Fibroblast of lung (primary cell): ENCODE measurements around the gene S1PR5. TPM values are rescaled to one million over a fixed set of nuclear protein-coding genes. Genes with fewer than 3 reads are reported as not detected.

Experiments
- DNase-seq, 2 donors: peaks; one replicate each; pipeline versions ENCODE4 v3.0.0 to v3.0.0-alpha.2; 2010; ENCODE audit warnings: low read depth in 2 of 2
- H2AFZ ChIP-seq: 2 replicates; pipeline ENCODE4 v1.5.1; 2012; ENCODE audit warnings: low read length, control low read depth, inconsistent platforms
- H3K27ac ChIP-seq: 2 replicates; pipeline ENCODE4 v1.5.1; 2011; ENCODE audit warnings: low read length, control low read depth; ENCODE audit not compliant: insufficient read depth
- H3K27me3 ChIP-seq: 2 replicates; pipeline ENCODE4 v1.5.1; 2011; ENCODE audit warnings: mild to moderate bottlenecking, low read length; ENCODE audit not compliant: control insufficient read depth, insufficient read depth
- H3K36me3 ChIP-seq: 2 replicates; pipeline ENCODE4 v1.5.1; 2011; ENCODE audit warnings: low read length; ENCODE audit not compliant: control insufficient read depth, insufficient read depth
- H3K4me1 ChIP-seq: 2 replicates; pipeline ENCODE4 v1.5.1; 2011; ENCODE audit warnings: low read length; ENCODE audit not compliant: control insufficient read depth, insufficient read depth; ENCODE audit errors: extremely low read depth
- H3K4me2 ChIP-seq: 2 replicates; pipeline ENCODE4 v1.5.1; 2011; ENCODE audit warnings: low read length, control low read depth; ENCODE audit not compliant: insufficient read depth; ENCODE audit errors: extremely low read depth
- H3K4me3 ChIP-seq, 4 experiments: fragments of 200-600 bp in 1 of 4; sonication (generic) in 1 of 4; replicated peaks in 1 of 4; 2 replicates each; pipeline ENCODE4 v1.5.1; 2011 to 2016; ENCODE audit warnings: low read length in 4 of 4, low read depth in 3 of 4, mild to moderate bottlenecking in 3 of 4, control low read depth in 2 of 4, inconsistent platforms in 1 of 4, mixed read lengths in 1 of 4; ENCODE audit not compliant: insufficient read depth in 1 of 4; ENCODE audit errors: control extremely low read depth in 1 of 4
- H3K79me2 ChIP-seq: 2 replicates; pipeline ENCODE4 v1.5.1; 2012; ENCODE audit warnings: mild to moderate bottlenecking, low read length, inconsistent platforms; ENCODE audit not compliant: control insufficient read depth, insufficient read depth
- H3K9ac ChIP-seq: 2 replicates; pipeline ENCODE4 v1.5.1; 2011; ENCODE audit warnings: mild to moderate bottlenecking, low read length, control low read depth; ENCODE audit not compliant: insufficient read depth
- H3K9me3 ChIP-seq: 2 replicates; pipeline ENCODE4 v1.5.1; 2012; ENCODE audit warnings: low read depth, low read length; ENCODE audit not compliant: control insufficient read depth, insufficient read depth
- H4K20me1 ChIP-seq: 2 replicates; pipeline ENCODE4 v1.5.1; 2011; ENCODE audit warnings: low read length; ENCODE audit not compliant: control insufficient read depth, insufficient read depth; ENCODE audit errors: extremely low read depth
- EZH2 ChIP-seq: IDR thresholded peaks from 2 replicates; pipeline ENCODE4 v1.5.1; 2012; ENCODE audit warnings: low read length, control low read depth, mild to moderate bottlenecking; ENCODE audit errors: missing control alignments
- polyA plus RNA-seq, 2 donors: library from polyadenylated mRNA; depleted of rRNA in 1 of 2; stranded (reverse) in 1 of 2; unstranded in 1 of 2; fragments of >200 nt; gene quantifications; 2 replicates each; pipeline ENCODE4 v1.2.1, GENCODE V29; 2011 to 2012; ENCODE audit warnings: missing spikeins in 1 of 2
- total RNA-seq: library from RNA; depleted of rRNA; stranded (reverse); fragments of >200 nt; gene quantifications from 2 replicates; pipeline ENCODE4 v1.2.1, GENCODE V29; 2014
- TF ChIP-seq, protein P1 (sequence below), 2 donors: IDR thresholded peaks in 1 of 2; conservative IDR thresholded peaks in 1 of 2; 1 replicate in 1 of 2; 2 replicates in 1 of 2; pipeline ENCODE4 v1.5.1; 2011 to 2012; ENCODE audit warnings: low read length in 2 of 2, control low read depth in 1 of 2, inconsistent platforms in 1 of 2, low read depth in 1 of 2, mild to moderate bottlenecking in 1 of 2

The S1PR5 gene
- total and polyA plus RNA-seq, 2 donors (not counting 1 experiment from before 2014, with no cell fraction given): 0.19 TPM; not detected in 1

DNA sequence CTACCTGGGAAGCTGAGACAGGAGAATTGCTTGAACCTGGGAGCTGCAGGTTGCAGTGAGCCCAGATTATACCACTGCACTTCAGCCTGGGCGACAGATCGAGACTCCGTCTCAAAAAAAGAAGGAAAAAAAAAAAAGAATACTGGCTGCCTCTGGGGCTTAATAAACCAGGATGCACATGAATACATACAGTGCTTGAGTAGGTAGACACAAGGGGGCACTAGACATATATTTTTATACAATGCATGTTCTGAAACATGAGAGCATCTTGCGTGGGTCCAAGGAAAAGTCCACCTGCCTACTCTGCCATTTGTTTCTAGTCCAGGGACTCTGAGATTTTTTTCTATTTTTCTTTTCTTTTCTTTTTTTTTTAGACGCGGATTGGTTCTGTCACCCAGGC, 45.3 kb downstream of the S1PR5 start:
- Histone ChIP-seq H3K4me3 (no peak overlapping the region), H3K27me3 (no peaks in the 10 kb centered on the region), H3K36me3 (peaks cover 2% of the 10 kb centered on the region), H3K4me2 (no peak overlapping the region), H4K20me1 (no peaks in the 10 kb centered on the region), H3K9ac (no peak overlapping the region), H3K27ac (no peak overlapping the region), H3K9me3 (no peaks in the 10 kb centered on the region), H3K4me1 (no peaks in the 10 kb centered on the region), H2AFZ (no peak overlapping the region), H3K79me2 (no peaks in the 10 kb centered on the region)
- peak; percentile 38 to 56 for DNase-seq
- no peak for TF ChIP-seq EZH2
- TF ChIP-seq, protein P1, sequence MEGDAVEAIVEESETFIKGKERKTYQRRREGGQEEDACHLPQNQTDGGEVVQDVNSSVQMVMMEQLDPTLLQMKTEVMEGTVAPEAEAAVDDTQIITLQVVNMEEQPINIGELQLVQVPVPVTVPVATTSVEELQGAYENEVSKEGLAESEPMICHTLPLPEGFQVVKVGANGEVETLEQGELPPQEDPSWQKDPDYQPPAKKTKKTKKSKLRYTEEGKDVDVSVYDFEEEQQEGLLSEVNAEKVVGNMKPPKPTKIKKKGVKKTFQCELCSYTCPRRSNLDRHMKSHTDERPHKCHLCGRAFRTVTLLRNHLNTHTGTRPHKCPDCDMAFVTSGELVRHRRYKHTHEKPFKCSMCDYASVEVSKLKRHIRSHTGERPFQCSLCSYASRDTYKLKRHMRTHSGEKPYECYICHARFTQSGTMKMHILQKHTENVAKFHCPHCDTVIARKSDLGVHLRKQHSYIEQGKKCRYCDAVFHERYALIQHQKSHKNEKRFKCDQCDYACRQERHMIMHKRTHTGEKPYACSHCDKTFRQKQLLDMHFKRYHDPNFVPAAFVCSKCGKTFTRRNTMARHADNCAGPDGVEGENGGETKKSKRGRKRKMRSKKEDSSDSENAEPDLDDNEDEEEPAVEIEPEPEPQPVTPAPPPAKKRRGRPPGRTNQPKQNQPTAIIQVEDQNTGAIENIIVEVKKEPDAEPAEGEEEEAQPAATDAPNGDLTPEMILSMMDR (conservative IDR thresholded peaks at IDR 0.05 in 1 of 2, IDR thresholded peaks at IDR 0.05 in 1 of 2; ENCODE audit: low read depth in 1 of 2, low read length in 2 of 2): peak; percentile 33 to 48

DNA sequence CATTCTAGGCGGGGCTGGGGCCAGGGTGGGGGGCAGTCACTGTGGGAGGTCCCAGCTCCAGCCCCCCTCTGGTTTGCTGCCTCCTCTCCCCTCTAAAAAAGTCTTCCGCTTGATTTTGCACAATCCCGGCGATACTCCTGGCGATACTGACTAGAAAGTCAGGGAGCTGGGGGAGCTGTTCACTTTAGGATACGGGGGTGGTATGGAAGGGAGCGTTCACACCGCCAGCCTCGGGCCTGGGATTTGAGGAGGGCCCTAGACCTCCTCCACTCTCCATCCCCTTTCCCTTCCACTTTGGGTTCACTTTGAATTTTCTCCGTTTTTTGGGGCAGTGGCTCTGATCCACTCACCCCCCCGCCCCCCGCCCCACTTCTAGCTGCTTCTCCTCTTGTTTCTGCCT, 49.1 kb downstream of the S1PR5 start:
- no peaks in the 10 kb centered on the region for H3K4me1 ChIP-seq
- no peak overlapping the region for H2AFZ ChIP-seq
- H3K4me2 ChIP-seq: no peak overlapping the region
- H3K36me3 ChIP-seq: peaks cover 6% of the 10 kb centered on the region
- H3K9me3 ChIP-seq: no peaks in the 10 kb centered on the region
- H3K27ac ChIP-seq: no peak overlapping the region
- H3K9ac ChIP-seq: no peak overlapping the region
- H4K20me1 ChIP-seq: no peaks in the 10 kb centered on the region
- no peaks in the 10 kb centered on the region for H3K79me2 ChIP-seq
- no peak for TF ChIP-seq EZH2
- H3K27me3 ChIP-seq: no peaks in the 10 kb centered on the region
- DNase-seq: no peak
- no peak overlapping the region for H3K4me3 ChIP-seq

DNA sequence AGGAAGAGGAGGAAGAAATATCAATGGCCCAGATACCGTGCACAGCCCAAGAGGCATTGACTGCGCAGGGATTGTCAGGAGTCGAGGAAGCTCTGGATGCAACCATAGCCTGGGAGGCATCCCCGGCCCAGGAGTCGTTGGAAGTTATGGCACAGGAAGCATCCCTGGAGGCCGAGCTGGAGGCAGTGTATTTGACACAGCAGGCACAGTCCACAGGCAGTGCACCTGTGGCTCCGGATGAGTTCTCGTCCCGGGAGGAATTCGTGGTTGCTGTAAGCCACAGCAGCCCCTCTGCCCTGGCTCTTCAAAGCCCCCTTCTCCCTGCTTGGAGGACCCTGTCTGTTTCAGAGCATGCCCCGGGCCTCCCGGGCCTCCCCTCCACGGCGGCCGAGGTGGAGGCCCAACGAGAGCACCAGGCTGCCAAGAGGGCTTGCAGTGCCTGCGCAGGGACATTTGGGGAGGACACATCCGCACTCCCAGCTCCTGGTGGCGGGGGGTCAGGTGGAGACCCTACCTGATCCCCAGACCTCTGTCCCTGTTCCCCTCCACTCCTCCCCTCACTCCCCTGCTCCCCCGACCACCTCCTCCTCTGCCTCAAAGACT, 50.0 kb downstream of the S1PR5 start:
- no peaks in the 10 kb centered on the region for H3K79me2 ChIP-seq
- H2AFZ ChIP-seq: no peak overlapping the region
- no peak for DNase-seq
- H3K9me3 ChIP-seq: no peaks in the 10 kb centered on the region
- H3K9ac ChIP-seq: no peak overlapping the region
- no peak overlapping the region for H3K4me3 ChIP-seq
- peaks cover 6% of the 10 kb centered on the region for H3K36me3 ChIP-seq
- no peak overlapping the region for H3K4me2 ChIP-seq
- no peak overlapping the region for H3K27ac ChIP-seq
- no peaks in the 10 kb centered on the region for H3K4me1 ChIP-seq
- H4K20me1 ChIP-seq: no peaks in the 10 kb centered on the region
- H3K27me3 ChIP-seq: no peaks in the 10 kb centered on the region
- TF ChIP-seq, protein P1 (conservative IDR thresholded peaks at IDR 0.05 in 1 of 2, IDR thresholded peaks at IDR 0.05 in 1 of 2; ENCODE audit: low read depth in 1 of 2, low read length in 2 of 2): no peak
- no peak for TF ChIP-seq EZH2
